RWPE2 (cell line): ENCODE measurements around the gene IDH3B.
A peak's percentile ranks its signal among the peaks of the same experiment; 100 is the strongest.

Experiments
- ATAC-seq: fragments of 200-7000 bp; cut with Tn5 transposase; 3 replicates; pipeline ENCODE4 v1.9.1; 2021; ENCODE audit warnings: low read depth
- DNase-seq: peaks from one replicate; pipeline ENCODE4 v3.0.0-alpha.2; 2020; ENCODE audit warnings: low spot score
- H3K27ac ChIP-seq: fragments of 450-650 bp; 2 replicates; pipeline ENCODE4 v1.5.1; 2017; ENCODE audit warnings: mild to moderate bottlenecking; ENCODE audit not compliant: poor library complexity, severe bottlenecking
- H3K27me3 ChIP-seq: fragments of 250-450 bp; sonication (Bioruptor Pico); 2 replicates; pipeline ENCODE4 v1.5.1; 2021; ENCODE audit warnings: mild to moderate bottlenecking, moderate library complexity; ENCODE audit not compliant: insufficient read depth, poor library complexity, severe bottlenecking
- H3K36me3 ChIP-seq: fragments of 250-450 bp; sonication (Bioruptor Pico); 2 replicates; pipeline ENCODE4 v1.5.1; 2020; ENCODE audit warnings: low read depth, mild to moderate bottlenecking, moderate library complexity
- H3K4me1 ChIP-seq: fragments of 250-450 bp; sonication (Bioruptor Pico); 2 replicates; pipeline ENCODE4 v1.5.1; 2021; ENCODE audit warnings: mild to moderate bottlenecking, moderate library complexity; ENCODE audit not compliant: insufficient read depth, poor library complexity, severe bottlenecking
- H3K4me3 ChIP-seq: fragments of 250-450 bp; sonication (Bioruptor Pico); 2 replicates; pipeline ENCODE4 v1.5.1; 2021; ENCODE audit warnings: mild to moderate bottlenecking, moderate library complexity; ENCODE audit not compliant: severe bottlenecking
- H3K9me3 ChIP-seq: fragments of 250-450 bp; sonication (Bioruptor Pico); 2 replicates; pipeline ENCODE4 v1.5.1; 2021; ENCODE audit warnings: mild to moderate bottlenecking, moderate library complexity; ENCODE audit not compliant: severe bottlenecking
- CTCF ChIP-seq: fragments of 450-650 bp; IDR thresholded peaks from one replicate; pipeline ENCODE4 v1.5.1; 2017; ENCODE audit warnings: mild to moderate bottlenecking, moderate library complexity; ENCODE audit not compliant: poor library complexity, severe bottlenecking

IDH3B gene

GRCh38 chr20:2625062-2625461 is 39.0 kb downstream of the IDH3B start:
- DNase-seq (no peak), ATAC-seq (no peak)
- H3K4me3 ChIP-seq: no peak overlapping the region
- H3K9me3 ChIP-seq: no peaks in the 10 kb centered on the region
- H3K27me3 ChIP-seq: no peaks in the 10 kb centered on the region
- no peak overlapping the region for H3K27ac ChIP-seq
- no peak for TF ChIP-seq CTCF
- no peaks in the 10 kb centered on the region for H3K4me1 ChIP-seq
- H3K36me3 ChIP-seq: no peaks in the 10 kb centered on the region

GRCh38 chr20:2624190-2624589 is 39.8 kb downstream of the IDH3B start:
- Histone ChIP-seq H3K36me3 (no peaks in the 10 kb centered on the region), H3K27ac (no peak overlapping the region), H3K4me1 (no peaks in the 10 kb centered on the region), H3K4me3 (no peak overlapping the region), H3K9me3 (no peaks in the 10 kb centered on the region), H3K27me3 (no peaks in the 10 kb centered on the region)
- DNase-seq: no peak
- TF ChIP-seq CTCF: no peak
- ATAC-seq: no peak

- H3K4me1 ChIP-seq: no peaks in the 10 kb centered on the region
- ATAC-seq: peak; percentile 50; the same call in 1 of the 3 replicates
- H3K27ac ChIP-seq: no peak overlapping the region
- H3K4me3 ChIP-seq: no peak overlapping the region
- H3K27me3 ChIP-seq: no peaks in the 10 kb centered on the region
- H3K9me3 ChIP-seq: no peaks in the 10 kb centered on the region
- H3K36me3 ChIP-seq: no peaks in the 10 kb centered on the region
- no peak for DNase-seq
- TF ChIP-seq CTCF: no peak
Observed at GRCh38 chr20:2619961-2620595, 43.9 kb downstream of the IDH3B start.

GRCh38 chr20:2619337-2619736 is 44.7 kb downstream of the IDH3B start:
- no peak for TF ChIP-seq CTCF
- no peak overlapping the region for H3K27ac ChIP-seq
- ATAC-seq (no peak), DNase-seq (no peak)
- no peak overlapping the region for H3K4me3 ChIP-seq
- H3K4me1 ChIP-seq: no peaks in the 10 kb centered on the region
- H3K27me3 ChIP-seq: no peaks in the 10 kb centered on the region
- no peaks in the 10 kb centered on the region for H3K9me3 ChIP-seq
- H3K36me3 ChIP-seq: no peaks in the 10 kb centered on the region

- Histone ChIP-seq H3K36me3 (no peaks in the 10 kb centered on the region), H3K4me1 (no peaks in the 10 kb centered on the region), H3K27me3 (no peaks in the 10 kb centered on the region), H3K27ac (no peak overlapping the region), H3K9me3 (no peaks in the 10 kb centered on the region), H3K4me3 (no peak overlapping the region)
- no peak for DNase-seq
- no peak for TF ChIP-seq CTCF
- ATAC-seq: no peak
Observed at GRCh38 chr20:2618815-2619214, 45.2 kb downstream of the IDH3B start.
